K562 (cell line): ENCODE results near the gene LOXL3. TPM values are rescaled to one million over a fixed set of nuclear protein-coding genes. Genes with fewer than 3 reads are reported as not detected.

Experiments
- AFF1 ChIP-seq, 2 experiments: fragments of 450-650 bp; IDR thresholded peaks; 2 replicates each; pipeline ENCODE4 v1.6.1; 2018; ENCODE audit warnings: mild to moderate bottlenecking in 2 of 2, low read depth in 1 of 2; ENCODE audit not compliant: partially characterized antibody in 2 of 2
- CSDE1 ChIP-seq, 2 experiments: fragments of 450-650 bp; IDR thresholded peaks; 2 replicates each; pipeline ENCODE4 v1.6.1; 2016; ENCODE audit warnings: mild to moderate bottlenecking in 1 of 2
- DNMT1 ChIP-seq: fragments of 450-650 bp; IDR thresholded peaks from 2 replicates; pipeline ENCODE4 v1.6.1; 2016; ENCODE audit warnings: antibody characterized with exemption, mild to moderate bottlenecking
- FOXO4 ChIP-seq: fragments of 450-650 bp; formaldehyde crosslinking; IDR thresholded peaks from 2 replicates; pipeline ENCODE4 v1.4.0; 2020; ENCODE audit warnings: mild to moderate bottlenecking, moderate library complexity
- GTF2E2 ChIP-seq: fragments of 200-800 bp; sonication (Bioruptor generic); IDR thresholded peaks from 2 replicates; pipeline ENCODE4 v1.6.1; 2016; ENCODE audit warnings: missing genetic modification characterization, missing compliant biosample characterization
- HDGF ChIP-seq: fragments of 450-650 bp; IDR thresholded peaks from 2 replicates; pipeline ENCODE4 v1.6.1; 2016
- MAFG ChIP-seq: fragments of 450-650 bp; conservative IDR thresholded peaks from 2 replicates; pipeline ENCODE4 v1.6.1; 2016; ENCODE audit warnings: missing genetic modification characterization, missing compliant biosample characterization
- RBFOX2 ChIP-seq: fragments of 200-400 bp; formaldehyde crosslinking; IDR thresholded peaks from 2 replicates; pipeline ENCODE4 v1.6.1; 2017; ENCODE audit warnings: low read depth, mild to moderate bottlenecking, low read length, moderate library complexity
- RBM22 ChIP-seq: fragments of 200-400 bp; formaldehyde crosslinking; IDR thresholded peaks from 2 replicates; pipeline ENCODE4 v1.6.1; 2018; ENCODE audit warnings: low read length, low read depth; ENCODE audit not compliant: poor library complexity, severe bottlenecking
- RUNX1 ChIP-seq: sonication (generic); IDR thresholded peaks from 2 replicates; pipeline ENCODE4 v1.6.1; 2016; ENCODE audit warnings: antibody characterized with exemption, low read depth
- SAFB2 ChIP-seq: fragments of 200-400 bp; formaldehyde crosslinking; IDR thresholded peaks from 2 replicates; pipeline ENCODE4 v1.6.1; 2018; ENCODE audit warnings: borderline replicate concordance, low read length, low read depth, moderate library complexity; ENCODE audit not compliant: severe bottlenecking
- SMAD4 ChIP-seq: fragments of 250-450 bp; sonication (Bioruptor Pico); conservative IDR thresholded peaks from 2 replicates; pipeline ENCODE4 v1.8.0; 2021; ENCODE audit warnings: inconsistent platforms, mild to moderate bottlenecking, moderate library complexity
- SMARCE1 ChIP-seq: fragments of 450-650 bp; IDR thresholded peaks from 2 replicates; pipeline ENCODE4 v1.7.1; 2016; ENCODE audit warnings: mild to moderate bottlenecking
- SP1 ChIP-seq: sonication (generic); formaldehyde crosslinking; IDR thresholded peaks from 2 replicates; pipeline ENCODE4 v1.8.1; 2022; ENCODE audit warnings: mild to moderate bottlenecking, missing genetic modification reagents
- TFAP4 ChIP-seq: sonication (generic); formaldehyde crosslinking; IDR thresholded peaks from 2 replicates; pipeline ENCODE4 v1.8.0; 2022; ENCODE audit warnings: missing genetic modification reagents, mild to moderate bottlenecking, moderate library complexity, borderline replicate concordance
- USF2 ChIP-seq: sonication (generic); formaldehyde crosslinking; IDR thresholded peaks from 2 replicates; pipeline ENCODE4 v1.5.0; 2020; ENCODE audit warnings: missing genetic modification reagents
- ZFP30 ChIP-seq: fragments of 250-450 bp; sonication (Bioruptor Pico); IDR thresholded peaks from 2 replicates; pipeline ENCODE4 v1.8.0; 2022; ENCODE audit warnings: moderate library complexity, mild to moderate bottlenecking, inconsistent platforms, borderline replicate concordance
- ZNF324 ChIP-seq: fragments of 250-450 bp; sonication (Bioruptor Pico); IDR thresholded peaks from 2 replicates; pipeline ENCODE4 v1.4.0; 2020; ENCODE audit warnings: mild to moderate bottlenecking
- ZNF444 ChIP-seq: fragments of 250-450 bp; sonication (Bioruptor Pico); IDR thresholded peaks from 2 replicates; pipeline ENCODE4 v1.4.0; 2020; ENCODE audit warnings: mild to moderate bottlenecking, moderate library complexity
- ZNF445 ChIP-seq: fragments of 250-450 bp; sonication (Bioruptor Pico); IDR thresholded peaks from 2 replicates; pipeline ENCODE4 v1.4.0; 2020; ENCODE audit warnings: low read depth, mild to moderate bottlenecking, moderate library complexity
- ZNF584 ChIP-seq: fragments of 200-800 bp; sonication (Bioruptor generic); IDR thresholded peaks from 2 replicates; pipeline ENCODE4 v1.6.1; 2016; ENCODE audit warnings: low read depth, mild to moderate bottlenecking, missing genetic modification characterization, missing compliant biosample characterization
- polyA plus RNA-seq, 8 experiments: library from polyadenylated mRNA; depleted of rRNA in 4 of 8; stranded (reverse) in 5 of 8; unstranded in 3 of 8; fragments of >200 nt; fragmentation: Nextera tagmentation in 2 of 8; fragmentation: Illumina TruSeq in 1 of 8; extraction: Ambion mirVana in 2 of 8; extraction: Trizol in 1 of 8; gene quantifications; 2 replicates each; pipeline versions ENCODE4 v1.2.1 to v1.2.3, GENCODE V29; 2011 to 2014; ENCODE audit warnings: inconsistent platforms in 1 of 8, missing spikeins in 1 of 8
- total RNA-seq, 7 experiments: library from RNA; depleted of rRNA in 6 of 7; stranded (reverse); fragments of >200 nt in 6 of 7; fragmentation: Illumina TruSeq in 2 of 7; extraction: Trizol in 2 of 7; gene quantifications; 2 replicates each; pipeline versions ENCODE4 v1.2.1 to v1.2.3, GENCODE V29; 2011 to 2021; ENCODE audit warnings: low replicate concordance in 1 of 7

LOXL3 gene
- total and polyA plus RNA-seq, 9 of the 15 experiments (the other 6 are each of a cell fraction or from before 2014, with no cell fraction given), result 0.22 to 0.99 (median 0.31) TPM

GRCh38 chr2:74482801-74483674 lies 70.7 kb downstream of the LOXL3 start, which contains the start of the genes CCDC142 and TTC31 (continued):
- TF ChIP-seq ZNF584 (CRISPR knock-in tag), result peak; percentile 42; the same call in 1 of the 2 replicates
- TF ChIP-seq AFF1 (IDR thresholded peaks at IDR 0.05; ENCODE audit: low read depth in 1 of 2, partially characterized antibody in 2 of 2), result peak; percentile 59 to 82
- TF ChIP-seq SMARCE1, result no peak
- no peak for TF ChIP-seq ZNF445
- TF ChIP-seq MAFG (tag), result no peak
- no peak; the same call in 1 of the 2 replicates for TF ChIP-seq SMAD4 (CRISPR knock-in tag)
- TF ChIP-seq RUNX1, result no peak; the same call in 1 of the 2 replicates
- no peak for TF ChIP-seq ZNF444
- TF ChIP-seq ZNF324, result no peak
- 0 out of 2 replicates have a peak, but pooled peaks have one; percentile 57 for TF ChIP-seq GTF2E2 (tag)
- TF ChIP-seq SAFB2, result no peak
- no peak for TF ChIP-seq CSDE1 (IDR thresholded peaks at IDR 0.05)
- peak; percentile 76 for TF ChIP-seq SP1 (CRISPR knock-in tag)
- no peak for TF ChIP-seq RBM22
- TF ChIP-seq DNMT1, result peak; percentile 77; the same call in 1 of the 2 replicates
- TF ChIP-seq TFAP4 (CRISPR knock-in tag), result peak; percentile 80
- TF ChIP-seq FOXO4 (CRISPR knock-in tag), result no peak
- TF ChIP-seq ZFP30, result no peak
- no peak for TF ChIP-seq HDGF
- TF ChIP-seq USF2 (CRISPR knock-in tag), result no peak
- peak; percentile 83 for TF ChIP-seq RBFOX2
